GM18873 (cell line): Measurements from ENCODE around the gene AFF3.

ENCODE experiments used
- ATAC-seq: cut with Tn5 transposase; IDR thresholded peaks from one replicate; pipeline ENCODE4 v1.9.1; 2021; ENCODE audit warnings: mild to moderate bottlenecking, moderate library complexity, moderate number of reproducible peaks; ENCODE audit not compliant: unreplicated experiment, low FRiP score

The AFF3 gene

DNA sequence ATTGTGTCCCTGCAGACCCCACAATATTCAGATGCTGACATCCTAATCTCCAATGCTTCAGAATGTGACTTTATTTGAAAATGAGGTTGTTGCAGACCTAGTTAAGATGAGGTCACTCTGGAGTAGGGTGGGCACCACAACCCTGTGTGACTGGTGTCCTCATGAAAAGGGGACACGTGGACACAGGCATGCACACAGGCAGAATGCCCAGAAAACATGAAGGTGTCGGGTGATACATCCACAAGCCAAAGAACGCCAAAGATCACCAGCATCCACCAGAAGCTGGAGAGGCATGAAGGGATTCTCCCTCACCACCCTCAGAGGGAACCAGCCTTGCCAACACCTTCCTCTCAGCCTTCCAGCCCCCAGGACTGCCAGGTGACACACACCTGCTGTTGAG is 69.3 kb downstream of the AFF3 start:
- ATAC-seq = no peak

DNA sequence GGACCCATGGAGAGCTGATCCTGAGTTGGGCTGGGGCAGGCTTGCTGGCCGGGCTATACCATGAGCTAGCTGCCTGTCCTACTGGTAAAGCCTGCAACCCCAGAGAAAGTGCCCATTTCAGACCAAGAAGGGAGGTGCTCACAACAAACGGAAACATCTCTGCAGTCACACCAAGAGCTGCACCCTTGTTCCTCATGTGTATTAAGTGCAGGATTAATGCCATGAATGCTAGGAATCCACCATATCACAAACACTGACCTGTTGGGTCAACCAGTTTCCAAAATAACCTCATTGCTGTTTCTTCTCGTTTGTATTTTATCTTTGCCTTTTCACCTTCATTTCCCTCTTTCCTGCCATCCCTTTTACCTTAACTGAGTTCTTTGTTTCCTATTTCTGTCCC is 69.9 kb downstream of the AFF3 start:
- ATAC-seq = no peak

DNA sequence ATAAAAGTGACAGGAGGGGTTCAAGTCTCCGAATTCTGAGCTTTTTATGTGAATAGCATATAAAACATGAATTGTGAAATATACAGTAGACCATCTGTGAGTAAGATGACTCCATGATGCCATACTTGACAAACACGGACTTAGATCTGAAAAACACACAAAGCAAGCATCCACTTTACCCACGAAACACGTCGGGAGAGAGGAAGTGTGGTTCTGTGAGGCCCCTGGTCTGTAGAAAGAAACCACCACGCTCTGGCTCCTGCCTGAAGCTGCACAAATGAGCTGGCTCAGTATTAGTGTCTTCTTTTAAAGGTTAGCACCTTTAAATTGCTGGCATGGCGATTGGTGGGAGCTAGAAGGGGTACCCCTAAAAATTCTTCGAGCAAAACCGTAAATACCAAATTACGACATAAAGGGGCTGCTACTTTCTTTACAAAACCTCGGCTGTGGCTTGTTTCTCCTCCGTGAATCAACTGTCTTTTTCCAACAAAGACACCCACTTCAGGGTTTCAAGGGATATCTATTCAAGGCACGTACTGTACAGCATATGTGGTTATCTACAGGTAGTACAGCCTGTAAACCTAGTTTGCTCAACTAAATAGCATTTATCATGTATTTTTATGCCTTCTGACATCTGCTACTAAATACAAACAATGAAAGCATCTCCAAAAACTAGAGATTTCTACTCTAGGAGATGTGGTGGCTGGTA is 70.9 kb downstream of the AFF3 start:
- no peak for ATAC-seq

DNA sequence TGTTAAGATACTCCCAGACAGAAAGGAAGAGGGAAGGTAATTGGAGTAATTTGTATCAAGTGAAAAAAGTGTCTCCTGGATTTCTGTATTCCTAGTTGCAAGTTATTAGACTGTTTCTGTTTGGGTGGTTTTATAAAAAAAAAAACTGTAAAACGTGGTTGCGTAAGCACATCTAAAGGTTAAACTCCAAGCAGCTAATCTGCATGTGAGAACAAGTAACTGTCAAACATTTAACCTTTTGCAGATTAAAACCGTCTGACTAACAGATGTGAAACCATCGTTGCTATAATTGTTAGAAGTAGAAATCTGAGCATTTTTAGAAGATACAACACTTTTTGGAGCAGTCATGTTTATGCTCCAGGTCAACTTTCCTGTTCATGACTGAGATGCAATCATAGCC is 72.3 kb downstream of the AFF3 start:
- ATAC-seq = no peak

DNA sequence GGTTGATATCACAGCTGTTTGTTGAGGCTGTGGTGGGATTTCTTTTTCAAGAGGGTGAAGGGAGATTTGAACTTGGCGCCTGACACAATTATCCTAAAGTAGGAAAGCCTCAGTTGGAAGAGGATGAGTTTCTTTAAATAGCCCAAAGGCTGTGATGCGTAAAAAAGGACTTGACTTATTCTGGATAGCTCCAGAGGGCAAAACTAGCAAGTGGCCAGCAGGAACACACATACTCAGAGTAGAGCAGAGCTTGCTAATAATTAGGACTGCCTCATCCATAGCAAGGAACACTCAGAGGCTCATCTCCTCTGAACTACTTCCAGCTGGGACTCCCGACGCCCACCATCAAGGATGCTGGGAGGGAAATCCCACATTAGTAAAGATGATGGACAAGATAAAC is 74.0 kb downstream of the AFF3 start:
- ATAC-seq = no peak

DNA sequence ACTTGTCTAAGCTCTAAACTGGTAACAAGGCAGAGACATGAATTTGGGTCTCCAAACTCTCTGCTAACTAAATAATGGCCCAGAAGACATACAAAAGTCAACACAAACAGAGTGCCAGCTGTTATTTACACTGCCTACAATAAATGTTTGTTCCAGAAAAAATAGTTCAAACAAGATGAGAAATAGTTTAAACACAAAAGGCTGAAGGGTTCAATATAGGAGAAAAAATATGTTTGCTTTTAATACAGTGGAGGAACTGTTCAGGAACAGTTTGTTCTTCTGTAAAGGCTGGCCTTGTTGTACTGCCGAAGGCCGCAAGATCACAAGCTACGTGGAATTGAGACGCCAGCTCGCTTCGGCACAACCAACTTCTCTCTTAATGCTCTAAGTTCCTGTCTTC is 74.6 kb downstream of the AFF3 start:
- ATAC-seq = no peak

DNA sequence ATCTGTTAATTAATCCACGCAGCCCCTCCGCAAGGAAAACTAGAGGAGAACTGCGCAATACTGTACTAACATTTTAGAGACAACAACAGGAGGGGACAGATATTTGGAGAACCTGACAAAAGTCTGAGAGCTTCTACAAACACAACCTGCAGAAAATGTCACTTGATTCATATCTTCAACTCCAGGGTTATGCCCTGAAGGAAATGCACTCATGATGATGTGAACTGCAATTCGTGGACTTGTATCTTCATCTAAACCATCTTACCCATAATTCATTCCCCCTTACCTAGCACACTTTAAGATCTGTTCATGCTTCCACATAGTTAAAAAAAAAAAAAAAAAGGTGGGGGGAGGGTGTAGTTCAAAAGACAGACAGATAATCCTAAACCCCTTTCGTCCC is 75.5 kb downstream of the AFF3 start:
- no peak for ATAC-seq

DNA sequence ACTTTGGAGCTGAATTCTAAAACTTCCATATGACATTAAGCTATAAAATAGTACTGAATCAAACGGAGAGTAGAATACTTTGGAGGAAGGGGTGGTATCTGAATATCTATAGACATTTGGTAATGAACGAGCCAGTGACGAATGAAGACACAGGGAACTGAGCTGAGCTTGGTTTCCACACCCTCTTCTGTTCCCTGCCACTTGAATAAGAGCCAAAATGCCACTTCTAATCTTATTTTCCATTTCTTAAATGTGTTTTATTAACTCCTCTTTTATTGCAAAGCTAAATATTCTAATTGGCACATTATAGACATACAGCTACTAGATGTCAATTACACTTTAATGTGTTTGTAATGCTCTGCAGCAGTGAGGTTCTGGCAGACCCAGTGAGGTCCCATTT is 76.1 kb downstream of the AFF3 start:
- ATAC-seq = no peak

DNA sequence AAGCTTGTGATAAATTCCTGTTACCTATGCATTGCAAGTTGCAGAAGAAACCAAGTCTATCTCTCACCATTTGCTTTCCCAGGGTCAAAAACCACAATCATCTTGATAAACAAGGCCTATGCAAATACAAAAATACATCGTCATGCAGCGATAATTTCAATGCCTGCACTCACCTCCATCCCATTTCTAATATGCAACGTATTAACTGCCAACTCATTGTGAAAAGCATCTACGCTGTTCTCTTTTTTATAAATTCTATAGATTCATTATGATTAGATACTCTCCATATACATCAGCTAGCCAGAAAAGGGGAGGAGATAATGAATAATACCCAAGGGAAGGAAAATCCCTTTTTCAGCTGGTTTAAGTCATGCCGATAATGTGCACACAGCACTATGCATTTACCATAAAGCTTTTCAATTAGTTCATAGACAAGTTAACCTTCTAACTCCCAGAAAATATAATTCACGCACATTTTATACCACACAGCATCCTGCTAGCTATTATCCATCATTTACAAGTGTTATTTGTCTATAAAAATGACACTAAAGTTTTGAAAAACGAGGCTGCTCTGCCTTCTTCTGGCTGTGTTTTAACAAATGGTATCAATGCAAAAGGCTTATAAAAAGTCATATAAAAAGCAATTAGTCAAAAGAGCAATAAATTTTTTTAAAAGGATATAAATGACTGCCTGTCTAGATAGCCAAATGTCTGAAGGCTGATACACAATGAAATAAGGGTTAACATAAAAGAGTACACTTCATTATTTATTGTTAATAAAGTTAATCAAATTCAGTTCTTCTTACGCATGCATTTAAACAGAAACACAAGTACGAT is 77.6 kb downstream of the AFF3 start:
- no peak for ATAC-seq

DNA sequence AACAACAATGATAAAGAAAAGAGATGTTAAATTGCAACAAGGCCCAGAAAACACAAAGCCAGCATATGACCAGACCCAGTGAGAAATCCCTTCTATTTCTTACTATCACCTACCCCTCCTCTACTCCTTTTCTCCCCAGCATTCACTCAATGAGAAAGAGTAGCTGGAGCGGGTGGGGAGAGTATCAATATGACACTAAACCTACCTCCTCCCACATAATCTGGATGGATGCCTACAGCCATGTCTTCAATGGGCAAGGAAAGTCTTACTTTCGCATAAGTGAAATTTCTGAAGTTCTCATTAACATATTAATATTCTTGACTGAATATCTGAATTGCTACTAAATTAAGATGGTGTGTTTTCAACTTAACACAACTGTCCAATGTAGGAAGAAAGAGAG is 78.2 kb downstream of the AFF3 start:
- no peak for ATAC-seq

DNA sequence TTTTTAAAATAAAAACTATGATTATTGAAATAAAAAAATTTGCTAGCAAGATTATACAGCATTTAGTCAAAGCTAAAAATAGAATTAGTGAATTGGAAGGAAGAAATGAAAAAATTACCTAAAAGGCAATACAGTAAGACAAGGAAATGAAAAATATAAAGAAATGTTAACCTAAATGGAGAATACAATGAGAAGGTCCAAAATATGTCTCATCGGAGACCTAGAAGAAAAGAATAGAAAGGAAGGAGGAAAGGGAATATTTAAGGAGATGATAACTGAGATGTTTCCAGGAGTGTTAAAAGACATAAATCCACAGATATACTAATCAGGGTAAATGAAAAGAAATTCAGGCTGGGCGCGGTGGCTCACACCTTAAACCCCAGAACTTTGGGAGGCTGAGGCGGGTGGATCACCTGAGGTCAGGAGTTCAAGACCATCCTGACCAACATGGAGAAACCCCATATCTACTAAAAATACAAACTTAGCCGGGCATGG is 78.9 kb downstream of the AFF3 start:
- ATAC-seq = no peak

DNA sequence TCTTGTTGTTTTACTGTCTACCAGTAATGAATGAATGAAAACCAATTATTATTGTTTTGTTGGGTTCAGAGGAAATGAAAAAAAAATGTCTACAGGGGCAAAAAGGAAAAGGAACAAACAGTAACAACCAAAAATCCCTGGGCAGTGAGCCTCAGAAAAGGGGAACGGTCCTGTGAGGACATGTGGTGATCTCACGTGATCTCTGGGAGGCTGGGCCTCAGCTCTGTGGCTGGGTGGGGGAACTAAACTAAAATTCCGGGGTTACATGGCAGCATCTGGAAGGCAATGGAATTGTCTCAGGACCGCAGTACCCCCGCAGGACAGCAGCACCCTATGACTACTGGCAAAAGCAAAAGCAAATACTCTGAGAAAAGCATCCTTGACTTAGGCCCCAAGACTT is 80.1 kb downstream of the AFF3 start:
- no peak for ATAC-seq

DNA sequence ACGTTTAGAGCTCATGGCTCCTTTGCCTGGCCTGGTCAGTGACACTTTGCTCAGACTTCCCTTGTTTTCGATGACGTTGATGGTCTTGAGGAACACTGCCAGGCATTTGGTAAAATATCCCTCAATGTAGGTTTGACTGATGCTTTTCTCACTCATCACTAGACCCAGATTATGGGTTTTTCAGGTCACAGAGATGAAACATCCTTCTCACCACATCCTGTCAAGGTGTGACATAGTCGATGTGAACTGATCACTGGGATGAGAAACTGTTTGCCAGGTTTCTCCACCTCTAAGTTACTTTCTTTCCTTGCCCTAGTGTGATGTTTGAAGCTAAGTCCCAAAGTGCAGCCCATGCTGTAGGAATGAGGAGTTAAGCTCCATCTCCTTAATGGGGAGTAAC is 81.5 kb downstream of the AFF3 start:
- ATAC-seq = no peak

DNA sequence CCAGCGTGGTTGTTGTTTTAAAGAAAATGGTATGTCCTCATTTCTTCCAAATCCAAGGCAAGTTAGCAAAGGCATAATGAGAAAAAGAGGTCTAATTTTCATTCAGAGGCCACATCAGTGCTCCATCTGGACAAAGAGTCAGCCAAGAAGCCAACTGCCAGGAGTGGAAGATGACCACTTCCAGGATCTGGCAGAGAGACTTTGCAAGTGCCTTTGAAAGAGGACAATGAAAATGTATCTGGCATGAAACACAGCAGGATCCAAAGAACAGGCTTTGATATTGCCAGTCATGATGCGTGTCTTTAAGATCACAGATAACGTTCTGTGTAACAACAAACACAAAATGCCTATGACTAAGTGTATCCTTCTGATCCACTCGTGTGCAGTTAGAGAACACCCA is 82.8 kb downstream of the AFF3 start:
- ATAC-seq = no peak

DNA sequence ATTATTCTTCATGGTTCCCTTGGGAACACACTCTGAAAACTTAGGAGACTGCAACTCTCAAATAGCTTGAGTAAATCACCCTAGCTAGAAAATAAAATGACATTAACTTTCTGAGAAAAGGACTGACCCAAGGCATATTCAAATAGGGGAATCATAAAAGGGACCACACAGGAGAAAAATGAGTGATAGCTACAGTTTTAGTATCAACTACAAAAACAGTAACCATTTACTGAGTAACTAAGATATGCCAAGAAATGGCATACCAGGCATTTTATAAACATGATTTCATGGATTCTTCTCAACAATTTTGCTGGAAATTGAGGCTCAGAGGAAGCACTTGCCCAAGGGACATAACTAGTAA is 84.5 kb downstream of the AFF3 start:
- no peak for ATAC-seq

DNA sequence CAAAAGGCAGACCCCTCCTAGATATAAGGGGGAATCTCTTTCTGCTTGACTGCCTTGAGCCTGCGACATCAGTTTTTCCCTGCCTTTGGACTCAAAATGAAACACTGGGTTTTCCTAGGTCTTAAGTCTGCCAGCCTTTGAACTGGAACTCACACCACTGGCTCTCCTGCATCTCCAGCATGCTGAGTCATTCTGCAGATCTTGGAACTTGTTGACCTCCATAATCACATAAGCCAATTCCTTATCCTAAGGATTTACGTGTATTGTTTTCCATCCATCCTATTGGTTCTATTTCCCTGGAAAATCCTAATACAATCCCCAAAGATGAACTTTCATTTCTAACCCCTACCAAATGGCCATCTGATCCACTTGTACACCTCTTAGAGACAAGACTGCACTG is 88.0 kb downstream of the AFF3 start:
- no peak for ATAC-seq

DNA sequence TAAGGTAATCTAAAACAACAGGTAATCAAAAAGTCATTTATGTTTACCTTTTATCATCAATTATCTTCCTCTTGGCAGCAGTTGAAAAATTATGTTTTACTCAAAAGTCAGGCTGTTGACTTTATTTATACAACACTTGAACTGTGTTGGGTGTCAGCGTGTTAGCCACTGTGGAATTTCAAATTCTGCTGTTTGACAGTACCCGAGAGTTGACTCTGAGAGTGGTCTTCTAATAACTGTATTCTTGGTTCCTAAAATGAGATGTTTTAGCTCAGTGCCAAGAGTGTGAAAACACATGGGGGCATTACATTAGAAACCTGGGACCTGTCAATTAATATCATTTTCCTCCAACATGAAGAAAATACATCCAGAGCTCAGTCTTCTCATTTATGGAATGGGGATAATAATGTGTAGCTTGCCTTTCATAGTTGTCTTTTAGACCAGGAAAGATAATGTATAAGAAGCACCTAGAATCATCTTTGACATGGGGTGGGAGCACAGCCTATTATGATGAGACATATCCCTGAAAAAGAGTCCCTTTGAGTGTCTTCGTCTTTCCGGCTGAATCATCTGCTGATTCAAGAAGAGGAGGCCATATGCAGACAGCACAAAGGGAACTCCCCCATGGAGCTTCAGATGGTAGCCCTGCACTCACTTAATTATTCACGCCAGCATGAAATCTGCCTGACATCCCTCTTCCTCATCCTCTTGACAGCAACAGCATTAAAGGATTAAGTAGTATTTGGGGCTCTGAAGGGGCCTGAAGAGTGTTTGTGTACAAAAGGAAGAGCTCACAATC is 89.1 kb downstream of the AFF3 start:
- no peak for ATAC-seq

DNA sequence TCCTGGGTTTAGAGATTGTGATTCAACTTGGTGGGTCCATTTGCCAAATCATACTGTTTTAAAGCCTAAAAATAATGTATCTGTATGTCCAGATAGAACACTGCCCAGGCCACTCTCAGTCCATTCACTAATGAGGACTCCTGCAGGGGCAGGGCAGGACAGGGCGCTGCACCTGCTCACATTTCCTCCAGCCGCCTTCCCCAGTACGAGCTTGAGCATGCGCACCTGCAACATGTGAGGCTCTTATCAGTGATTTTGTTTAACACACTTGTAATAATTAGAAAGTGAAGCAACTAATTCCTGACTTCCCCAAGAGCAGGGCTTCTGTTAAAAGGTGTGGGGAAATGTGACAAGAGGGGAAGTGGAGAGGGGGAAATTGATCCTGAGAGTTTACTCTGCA is 89.7 kb downstream of the AFF3 start:
- ATAC-seq = no peak

DNA sequence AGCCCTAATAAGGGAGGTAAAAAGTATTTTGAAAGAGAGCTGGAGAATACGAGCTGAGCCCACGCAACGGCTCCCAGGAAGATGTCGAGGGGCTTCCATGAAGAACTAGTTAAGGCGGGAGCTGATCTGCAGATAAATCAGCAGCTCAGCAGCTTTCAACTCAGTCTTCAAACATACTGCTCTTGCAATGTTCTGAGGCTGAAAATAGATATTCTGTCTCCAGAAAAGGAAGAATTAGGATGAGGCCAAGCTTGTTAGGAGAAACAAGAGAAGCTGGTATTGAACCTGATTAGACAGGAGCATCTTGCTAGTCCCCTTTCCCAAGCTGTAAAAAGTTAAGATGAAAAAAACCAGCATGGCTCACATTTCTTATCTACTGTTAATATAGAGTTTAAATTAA is 91.1 kb downstream of the AFF3 start:
- ATAC-seq = no peak

DNA sequence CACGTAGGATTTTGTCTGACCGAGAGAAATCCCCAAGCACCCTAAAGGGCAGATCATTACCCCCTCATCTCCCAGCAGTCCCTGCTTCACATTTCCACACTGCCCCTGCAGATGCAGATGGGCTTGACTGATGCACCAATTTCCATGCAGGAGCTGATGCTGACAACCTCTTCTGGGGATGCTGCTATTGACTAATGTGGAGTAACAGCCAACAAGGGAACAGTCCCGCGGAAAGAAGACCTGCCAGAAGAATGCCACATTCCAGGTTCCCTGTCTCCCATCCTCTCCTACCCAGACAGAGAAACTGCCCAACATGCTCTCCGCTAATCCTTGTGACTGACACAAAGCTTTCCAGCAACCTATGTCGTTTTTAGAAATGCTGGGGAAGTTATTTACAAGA is 91.7 kb downstream of the AFF3 start:
- no peak for ATAC-seq
